ENCODE measurements around the gene TMEM30A.

DNA sequence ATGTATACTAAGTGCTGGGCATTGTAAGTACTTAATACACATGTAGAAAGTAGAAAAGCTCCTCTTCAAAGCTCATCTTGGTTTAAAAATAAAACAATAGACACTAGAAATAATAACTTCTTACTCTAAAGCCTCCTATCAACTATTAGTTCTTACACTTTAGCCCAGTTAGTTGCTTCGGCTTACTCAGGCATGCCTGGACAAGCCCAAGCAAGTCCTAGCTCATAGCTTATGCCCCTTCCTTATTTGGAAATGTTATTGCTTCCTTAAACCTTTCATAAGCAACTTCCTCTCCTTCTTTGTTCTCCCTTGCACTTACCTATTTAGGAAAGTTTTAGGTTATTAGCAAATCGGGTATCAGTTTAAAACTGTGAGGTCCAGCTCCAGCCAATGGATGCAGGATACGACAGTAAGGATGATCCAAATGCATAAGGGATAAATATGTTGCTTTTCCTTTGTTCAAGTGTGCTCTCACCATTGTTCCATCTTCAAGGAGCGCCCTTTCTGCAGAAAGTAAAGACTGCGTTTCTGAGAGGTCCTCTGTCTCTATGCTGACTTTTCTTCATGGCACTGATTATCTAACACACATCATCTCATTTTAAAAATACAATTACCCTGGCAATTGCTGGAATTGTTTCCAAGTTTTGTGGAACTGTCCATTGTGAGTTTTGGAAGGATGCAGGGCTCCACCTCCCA is 12.3 kb downstream of the TMEM30A start:
- TF ChIP-seq, protein P1, sequence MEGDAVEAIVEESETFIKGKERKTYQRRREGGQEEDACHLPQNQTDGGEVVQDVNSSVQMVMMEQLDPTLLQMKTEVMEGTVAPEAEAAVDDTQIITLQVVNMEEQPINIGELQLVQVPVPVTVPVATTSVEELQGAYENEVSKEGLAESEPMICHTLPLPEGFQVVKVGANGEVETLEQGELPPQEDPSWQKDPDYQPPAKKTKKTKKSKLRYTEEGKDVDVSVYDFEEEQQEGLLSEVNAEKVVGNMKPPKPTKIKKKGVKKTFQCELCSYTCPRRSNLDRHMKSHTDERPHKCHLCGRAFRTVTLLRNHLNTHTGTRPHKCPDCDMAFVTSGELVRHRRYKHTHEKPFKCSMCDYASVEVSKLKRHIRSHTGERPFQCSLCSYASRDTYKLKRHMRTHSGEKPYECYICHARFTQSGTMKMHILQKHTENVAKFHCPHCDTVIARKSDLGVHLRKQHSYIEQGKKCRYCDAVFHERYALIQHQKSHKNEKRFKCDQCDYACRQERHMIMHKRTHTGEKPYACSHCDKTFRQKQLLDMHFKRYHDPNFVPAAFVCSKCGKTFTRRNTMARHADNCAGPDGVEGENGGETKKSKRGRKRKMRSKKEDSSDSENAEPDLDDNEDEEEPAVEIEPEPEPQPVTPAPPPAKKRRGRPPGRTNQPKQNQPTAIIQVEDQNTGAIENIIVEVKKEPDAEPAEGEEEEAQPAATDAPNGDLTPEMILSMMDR (IDR thresholded peaks at IDR 0.05), result no peak
- TF ChIP-seq POLR2A (IDR thresholded peaks at IDR 0.05), result no peak

All from testis (tissue), 2 donors.